Measurements from ENCODE around the gene COL26A1. TPM values are rescaled to one million over a fixed set of nuclear protein-coding genes. Genes with fewer than 3 reads are reported as not detected.
"Not testable (repeated sequence)": the region's sequence is repeated elsewhere in the genome, so short reads cannot be mapped to it uniquely, and the experiment has no call there.

COL26A1 gene
- total RNA-seq, 2 experiments from 2014 or later: not detected

- Mint-ChIP-seq H3K4me1 (ENCODE audit: low read depth) (no peaks in the 10 kb centered on the region), H3K9me3 (no peaks in the 10 kb centered on the region), H3K27ac (no peak overlapping the region), H3K27me3 (no peaks in the 10 kb centered on the region), H3K4me3 (no peak overlapping the region), H3K36me3 (ENCODE audit: low read depth) (no peaks in the 10 kb centered on the region)
- ChIA-PET CTCF (interaction anchor here (0.9 to 1.1 kb wide), 2 partner anchors 23 to 100 kb away, joined by 3 read pairs; no protein-coding TSS in a partner anchor), POLR2A (no interaction called here)
- no peak for TF ChIP-seq CTCF (IDR thresholded peaks at IDR 0.05)
- intact Hi-C loops (cut with micrococcal nuclease): no loop called here
- DNase-seq (no peak), ATAC-seq (no peak)
These were observed 22.3 kb upstream of the COL26A1 start for GRCh38 chr7:101340379-101340778.

- H3K9me3 Mint-ChIP-seq: no peaks in the 10 kb centered on the region
- intact Hi-C loops (cut with micrococcal nuclease): no loop called here
- H3K27me3 Mint-ChIP-seq: peaks cover 1% of the 10 kb centered on the region
- no peak overlapping the region for H3K27ac Mint-ChIP-seq
- TF ChIP-seq CTCF (IDR thresholded peaks at IDR 0.05): no peak
- H3K36me3 Mint-ChIP-seq (ENCODE audit: low read depth): no peaks in the 10 kb centered on the region
- H3K4me1 Mint-ChIP-seq (ENCODE audit: low read depth): no peaks in the 10 kb centered on the region
- DNase-seq: no peak
- ChIA-PET CTCF (interaction anchor here (1.1 kb wide), 1 partner anchor 68 kb away, joined by 3 read pairs; no protein-coding TSS in a partner anchor), POLR2A (no interaction called here)
- H3K4me3 Mint-ChIP-seq: no peak overlapping the region
- ATAC-seq: no peak
These were observed 19.8 kb upstream of the COL26A1 start for GRCh38 chr7:101342892-101343291.

GRCh38 chr7:101347477-101347876 is 15.2 kb upstream of the COL26A1 start:
- ChIA-PET POLR2A (no interaction called here), CTCF (no interaction called here)
- H3K4me3 Mint-ChIP-seq: no peak overlapping the region
- no peaks in the 10 kb centered on the region for H3K36me3 Mint-ChIP-seq (ENCODE audit: low read depth)
- peaks cover 5% of the 10 kb centered on the region for H3K4me1 Mint-ChIP-seq (ENCODE audit: low read depth)
- intact Hi-C loops (cut with micrococcal nuclease): no loop called here
- H3K9me3 Mint-ChIP-seq: no peaks in the 10 kb centered on the region
- DNase-seq (no peak), ATAC-seq (no peak)
- TF ChIP-seq CTCF (IDR thresholded peaks at IDR 0.05): no peak
- H3K27me3 Mint-ChIP-seq: peaks cover 8% of the 10 kb centered on the region
- no peak overlapping the region for H3K27ac Mint-ChIP-seq

- CTCF ChIA-PET: interaction anchor here (1.7 kb wide), 1 partner anchor 34 kb away, joined by 5 read pairs; no protein-coding TSS in a partner anchor
- H3K36me3 Mint-ChIP-seq (ENCODE audit: low read depth); ATAC-seq; intact Hi-C loops (cut with micrococcal nuclease); H3K4me1 Mint-ChIP-seq (ENCODE audit: low read depth); POLR2A ChIA-PET; DNase-seq; H3K4me3 Mint-ChIP-seq; H3K9me3 Mint-ChIP-seq; H3K27ac Mint-ChIP-seq; H3K27me3 Mint-ChIP-seq: not testable (repeated sequence)
These were observed 14.1 kb upstream of the COL26A1 start for GRCh38 chr7:101348456-101349067.

GRCh38 chr7:101349300-101349699 is 13.4 kb upstream of the COL26A1 start:
- H3K27ac Mint-ChIP-seq; H3K27me3 Mint-ChIP-seq; H3K4me3 Mint-ChIP-seq; H3K9me3 Mint-ChIP-seq; H3K36me3 Mint-ChIP-seq (ENCODE audit: low read depth); ATAC-seq; intact Hi-C loops (cut with micrococcal nuclease); DNase-seq; POLR2A ChIA-PET; H3K4me1 Mint-ChIP-seq (ENCODE audit: low read depth): not testable (repeated sequence)
- CTCF ChIA-PET: interaction anchor here (1.7 kb wide), 1 partner anchor 35 kb away, joined by 5 read pairs; no protein-coding TSS in a partner anchor

GRCh38 chr7:101352920-101353308 is 9.8 kb upstream of the COL26A1 start:
- intact Hi-C loops (cut with micrococcal nuclease): no loop called here
- H3K27me3 Mint-ChIP-seq: peaks cover 12% of the 10 kb centered on the region
- H3K27ac Mint-ChIP-seq: no peak overlapping the region
- ATAC-seq (no peak), DNase-seq (no peak)
- peaks cover 9% of the 10 kb centered on the region for H3K4me1 Mint-ChIP-seq (ENCODE audit: low read depth)
- H3K9me3 Mint-ChIP-seq: no peaks in the 10 kb centered on the region
- ChIA-PET CTCF (no interaction called here), POLR2A (interaction anchor here (0.6 kb wide), 1 partner anchor 15 kb away, joined by 3 read pairs; no protein-coding TSS in a partner anchor)
- no peak for TF ChIP-seq CTCF (IDR thresholded peaks at IDR 0.05)
- H3K4me3 Mint-ChIP-seq: no peak overlapping the region
- H3K36me3 Mint-ChIP-seq (ENCODE audit: low read depth): no peaks in the 10 kb centered on the region

Data from activated CD8-positive, alpha-beta T cell treated with anti-CD3 and anti-CD28 coated beads for 36 hours (primary cell).